ENCODE data around the gene CDC73. TPM values are rescaled to one million over a fixed set of nuclear protein-coding genes. Genes with fewer than 3 reads are reported as not detected.
"Not testable (repeated sequence)": the region's sequence is repeated elsewhere in the genome, so short reads cannot be mapped to it uniquely, and the experiment has no call there.

Gene CDC73
- total RNA-seq, 2 experiments from 2014 or later, result 50.8 to 55.2 TPM

DNA sequence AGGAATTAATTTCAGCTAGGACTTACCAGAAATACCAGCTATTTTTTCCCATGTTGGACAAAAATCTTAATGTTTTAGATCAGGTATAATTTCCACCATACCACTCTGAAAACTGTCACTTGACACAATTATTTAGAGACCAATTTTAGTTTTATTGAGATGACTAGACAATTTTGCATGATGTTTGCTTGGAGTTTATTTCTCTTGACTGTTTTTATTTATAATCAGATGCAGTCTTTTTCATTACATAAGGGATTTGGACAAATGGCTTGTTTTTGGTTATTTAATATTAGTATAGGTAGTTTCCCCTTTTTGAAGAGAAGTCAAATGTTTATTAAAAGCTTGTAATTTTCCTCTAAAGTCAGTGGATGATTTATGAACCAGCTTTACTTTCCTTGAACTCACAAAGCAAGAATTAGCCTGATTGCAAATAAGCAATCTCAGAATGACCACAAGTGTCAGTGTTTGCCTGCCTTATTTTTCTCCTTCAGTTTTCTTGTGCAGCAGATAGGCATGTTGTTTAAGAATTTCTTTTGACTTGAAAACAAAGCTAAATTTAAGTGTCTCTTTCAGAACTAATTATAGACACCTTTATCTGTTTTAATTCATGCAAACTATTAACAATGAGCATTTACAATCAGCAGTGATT, 68.4 kb downstream of the CDC73 start:
- Mint-ChIP-seq H3K9me3 (peaks cover 4% of the 10 kb centered on the region), H3K27me3 (no peaks in the 10 kb centered on the region), H3K4me1 (peaks cover 17% of the 10 kb centered on the region), H3K36me3 (peaks cover 33% of the 10 kb centered on the region), H3K4me3 (no peak overlapping the region), H3K27ac (no peak overlapping the region)
- no peak for ATAC-seq (ENCODE audit: low read depth)
- no peak for DNase-seq
- POLR2A ChIA-PET, result no interaction called here

DNA sequence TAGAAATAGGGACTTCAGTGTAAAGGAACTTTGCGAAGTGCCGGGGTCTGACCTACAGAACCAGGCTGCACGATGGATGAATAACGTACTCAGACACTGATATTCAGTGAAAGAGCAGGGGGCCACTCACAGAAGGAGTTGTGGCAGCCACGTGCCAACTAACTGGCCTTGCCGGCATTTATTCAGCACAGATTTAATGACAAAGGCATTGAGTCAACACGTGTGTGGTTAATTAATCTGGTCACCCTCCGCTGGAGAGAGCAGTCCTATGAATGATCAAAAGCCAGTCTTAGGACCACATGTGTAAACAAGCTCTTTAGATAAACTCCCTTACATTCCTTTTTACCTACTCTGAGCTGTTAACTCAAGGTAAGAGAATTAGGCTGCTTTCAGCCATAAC, 70.8 kb downstream of the CDC73 start:
- ATAC-seq (ENCODE audit: low read depth) (no peak), DNase-seq (no peak)
- POLR2A ChIA-PET, result no interaction called here
- Mint-ChIP-seq H3K27me3 (no peaks in the 10 kb centered on the region), H3K4me1 (peaks cover 11% of the 10 kb centered on the region), H3K4me3 (no peak overlapping the region), H3K36me3 (peaks cover 45% of the 10 kb centered on the region), H3K9me3 (peaks cover 6% of the 10 kb centered on the region), H3K27ac (no peak overlapping the region)

DNA sequence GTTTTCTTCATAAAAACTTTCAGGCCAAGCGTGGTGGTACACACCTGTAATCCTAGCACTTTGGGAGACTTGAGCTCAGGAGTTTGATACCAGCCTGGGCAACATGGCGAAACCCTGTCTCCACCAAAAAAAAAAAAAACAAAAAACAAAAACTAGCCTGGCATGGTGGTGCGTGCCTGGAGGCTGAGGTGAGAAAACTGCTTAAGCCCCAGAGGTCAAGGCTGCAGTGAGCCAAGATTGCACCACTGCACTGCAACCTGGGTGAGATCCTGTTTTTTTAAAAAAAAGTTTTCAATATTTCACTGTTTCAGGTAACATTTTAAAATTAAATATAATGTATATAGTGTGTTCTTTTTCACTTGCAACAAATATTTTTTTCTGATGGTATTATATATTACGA, 78.1 kb downstream of the CDC73 start:
- Mint-ChIP-seq H3K4me3 (no peak overlapping the region), H3K4me1 (peaks cover 7% of the 10 kb centered on the region), H3K36me3 (peaks cover 34% of the 10 kb centered on the region), H3K27me3 (no peaks in the 10 kb centered on the region), H3K9me3 (peaks cover 3% of the 10 kb centered on the region), H3K27ac (no peak overlapping the region)
- no peak for ATAC-seq (ENCODE audit: low read depth)
- POLR2A ChIA-PET, result no interaction called here
- no peak for DNase-seq

GRCh38 chr1:193201021-193201420, 79.2 kb downstream of the CDC73 start:
- H3K27me3 Mint-ChIP-seq, result no peaks in the 10 kb centered on the region
- peaks cover 36% of the 10 kb centered on the region for H3K36me3 Mint-ChIP-seq
- H3K27ac Mint-ChIP-seq, result no peak overlapping the region
- H3K4me1 Mint-ChIP-seq, result peaks cover 4% of the 10 kb centered on the region
- peaks cover 6% of the 10 kb centered on the region for H3K9me3 Mint-ChIP-seq
- no peak overlapping the region for H3K4me3 Mint-ChIP-seq
- POLR2A ChIA-PET, result no interaction called here
- DNase-seq, result no peak
- ATAC-seq (ENCODE audit: low read depth), result no peak

DNA sequence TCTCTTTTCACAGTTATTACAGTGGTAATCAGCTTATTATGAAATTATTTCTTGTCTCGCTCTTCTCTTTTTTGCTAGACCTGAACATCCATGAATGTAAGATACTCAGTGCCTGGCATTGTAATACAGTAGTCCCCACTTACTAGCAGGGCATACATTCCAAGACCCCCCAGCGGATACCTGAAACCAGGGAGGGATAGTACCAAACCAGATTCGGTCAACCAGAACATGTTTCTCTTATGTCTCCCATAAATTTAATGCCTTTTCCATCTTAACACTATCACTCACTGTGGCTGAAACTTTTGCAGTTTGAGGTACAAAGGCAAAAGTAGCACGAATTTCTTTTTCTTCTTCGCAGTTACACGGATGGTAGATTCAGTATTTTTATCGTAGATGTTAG, 89.2 kb downstream of the CDC73 start:
- DNase-seq, result no peak
- Mint-ChIP-seq H3K27me3 (no peaks in the 10 kb centered on the region), H3K4me3 (no peak overlapping the region), H3K9me3 (peaks cover 12% of the 10 kb centered on the region), H3K27ac (no peak overlapping the region), H3K36me3 (peaks cover 72% of the 10 kb centered on the region), H3K4me1 (peaks cover 13% of the 10 kb centered on the region)
- no peak for ATAC-seq (ENCODE audit: low read depth)
- POLR2A ChIA-PET, result no interaction called here

- Mint-ChIP-seq H3K36me3 (peaks cover 72% of the 10 kb centered on the region), H3K9me3 (peaks cover 15% of the 10 kb centered on the region), H3K4me3 (no peak overlapping the region), H3K27ac (no peak overlapping the region), H3K27me3 (no peaks in the 10 kb centered on the region), H3K4me1 (peaks cover 13% of the 10 kb centered on the region)
- POLR2A ChIA-PET, result no interaction called here
- DNase-seq (no peak), ATAC-seq (ENCODE audit: low read depth) (peak; percentile 39)
Observed at GRCh38 chr1:193211539-193211938, 89.7 kb downstream of the CDC73 start.

DNA sequence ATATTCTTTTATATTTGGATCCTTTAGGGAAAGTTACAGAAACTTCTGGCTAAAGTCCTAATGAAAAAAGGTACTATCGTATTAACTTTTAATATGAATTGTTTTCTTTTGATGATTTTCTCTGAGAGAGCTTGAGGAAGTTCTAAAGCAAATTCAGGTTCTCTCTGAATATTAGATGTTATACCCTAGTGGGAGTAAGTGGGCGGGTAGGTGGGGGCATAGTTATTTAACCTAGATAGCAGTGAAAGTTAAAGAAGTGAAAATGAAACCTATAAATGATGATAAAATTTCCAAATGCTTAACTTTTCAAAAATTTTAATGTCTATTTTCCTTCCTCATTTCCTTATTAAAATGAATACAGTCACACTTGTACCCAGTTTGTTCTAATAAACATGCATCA, 90.8 kb downstream of the CDC73 start:
- POLR2A ChIA-PET, result no interaction called here
- ATAC-seq (ENCODE audit: low read depth) (no peak), DNase-seq (no peak)
- Mint-ChIP-seq H3K4me3 (no peak overlapping the region), H3K9me3 (peaks cover 9% of the 10 kb centered on the region), H3K27me3 (no peaks in the 10 kb centered on the region), H3K36me3 (peaks cover 69% of the 10 kb centered on the region), H3K27ac (no peak overlapping the region), H3K4me1 (peaks cover 13% of the 10 kb centered on the region)

DNA sequence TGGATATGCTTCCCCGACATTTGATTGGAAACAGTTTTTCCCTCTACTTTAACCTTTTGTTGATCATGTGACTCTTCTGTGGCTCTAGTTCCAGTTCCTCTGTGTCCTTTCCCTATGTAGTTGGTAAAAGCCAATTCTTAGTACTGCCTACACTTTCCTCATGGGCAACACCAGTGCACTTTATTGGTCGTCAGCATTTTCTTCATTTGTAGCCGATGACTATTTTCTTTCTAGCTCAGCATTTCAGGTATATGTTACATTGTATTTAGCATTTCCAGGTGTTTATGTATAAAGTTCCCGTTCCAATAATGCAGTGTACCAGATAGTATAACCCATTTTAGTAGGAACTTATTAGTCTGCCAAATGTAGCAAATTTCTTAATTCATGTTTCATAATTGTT, 92.2 kb downstream of the CDC73 start:
- DNase-seq (no peak), ATAC-seq (ENCODE audit: low read depth) (no peak)
- Mint-ChIP-seq H3K4me1 (peaks cover 13% of the 10 kb centered on the region), H3K27me3 (no peaks in the 10 kb centered on the region), H3K36me3 (peaks cover 65% of the 10 kb centered on the region), H3K4me3 (no peak overlapping the region), H3K27ac (no peak overlapping the region), H3K9me3 (peaks cover 7% of the 10 kb centered on the region)
- POLR2A ChIA-PET, result no interaction called here

GRCh38 chr1:193216920-193217319, 95.1 kb downstream of the CDC73 start:
- no peak overlapping the region for H3K27ac Mint-ChIP-seq
- H3K4me3 Mint-ChIP-seq, result no peak overlapping the region
- peaks cover 51% of the 10 kb centered on the region for H3K36me3 Mint-ChIP-seq
- H3K27me3 Mint-ChIP-seq, result no peaks in the 10 kb centered on the region
- DNase-seq (no peak), ATAC-seq (ENCODE audit: low read depth) (no peak)
- peaks cover 1% of the 10 kb centered on the region for H3K4me1 Mint-ChIP-seq
- POLR2A ChIA-PET, result no interaction called here
- H3K9me3 Mint-ChIP-seq, result peaks cover 10% of the 10 kb centered on the region

DNA sequence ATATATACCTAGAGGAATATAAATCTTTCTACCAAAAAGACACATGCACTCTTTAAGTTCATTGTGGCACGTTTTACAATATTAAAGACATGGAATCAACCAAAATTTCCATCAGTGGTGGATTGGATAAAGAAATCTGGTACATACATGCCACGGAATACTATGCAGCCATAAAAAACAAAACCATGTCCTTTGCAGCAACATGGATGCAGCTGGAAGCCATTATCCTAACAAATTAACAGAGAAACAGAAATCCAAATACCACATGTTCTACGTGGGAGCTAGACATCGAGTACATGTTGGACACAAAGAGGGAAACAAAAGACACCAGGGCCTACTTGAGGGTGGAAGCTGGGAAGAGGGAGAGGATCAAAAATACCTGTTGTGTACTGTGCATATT, 97.6 kb downstream of the CDC73 start:
- Mint-ChIP-seq H3K4me3 (no peak overlapping the region), H3K9me3 (peaks cover 7% of the 10 kb centered on the region), H3K4me1 (peaks cover 1% of the 10 kb centered on the region), H3K27me3 (no peaks in the 10 kb centered on the region), H3K36me3 (peaks cover 42% of the 10 kb centered on the region), H3K27ac (peak overlapping the region; percentile 37)
- POLR2A ChIA-PET, result no interaction called here
- DNase-seq (no peak), ATAC-seq (ENCODE audit: low read depth) (no peak)

DNA sequence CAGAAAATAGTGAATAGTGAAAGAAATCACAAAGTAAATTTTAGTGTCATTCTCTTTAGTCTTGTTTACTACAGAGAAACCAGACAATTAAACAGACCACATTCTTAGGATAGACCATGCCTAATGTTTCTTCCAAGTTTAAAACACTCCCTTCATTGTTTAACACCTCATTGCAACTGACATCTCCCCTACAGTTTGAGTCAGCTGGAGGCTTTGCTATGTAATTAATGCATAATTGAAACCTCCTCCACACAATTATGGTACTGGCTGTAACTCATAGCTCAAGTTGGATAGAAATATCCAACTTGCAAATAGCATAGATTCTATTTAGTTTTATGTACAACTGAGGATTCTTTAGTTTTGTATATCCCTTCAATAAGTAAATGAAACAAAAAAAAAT, 99.8 kb downstream of the CDC73 start:
- ATAC-seq (ENCODE audit: low read depth), result no peak
- Mint-ChIP-seq H3K4me3 (no peak overlapping the region), H3K27me3 (no peaks in the 10 kb centered on the region), H3K4me1 (peaks cover 1% of the 10 kb centered on the region), H3K9me3 (peaks cover 7% of the 10 kb centered on the region), H3K27ac (no peak overlapping the region), H3K36me3 (peaks cover 45% of the 10 kb centered on the region)
- POLR2A ChIA-PET, result no interaction called here
- DNase-seq, result no peak

DNA sequence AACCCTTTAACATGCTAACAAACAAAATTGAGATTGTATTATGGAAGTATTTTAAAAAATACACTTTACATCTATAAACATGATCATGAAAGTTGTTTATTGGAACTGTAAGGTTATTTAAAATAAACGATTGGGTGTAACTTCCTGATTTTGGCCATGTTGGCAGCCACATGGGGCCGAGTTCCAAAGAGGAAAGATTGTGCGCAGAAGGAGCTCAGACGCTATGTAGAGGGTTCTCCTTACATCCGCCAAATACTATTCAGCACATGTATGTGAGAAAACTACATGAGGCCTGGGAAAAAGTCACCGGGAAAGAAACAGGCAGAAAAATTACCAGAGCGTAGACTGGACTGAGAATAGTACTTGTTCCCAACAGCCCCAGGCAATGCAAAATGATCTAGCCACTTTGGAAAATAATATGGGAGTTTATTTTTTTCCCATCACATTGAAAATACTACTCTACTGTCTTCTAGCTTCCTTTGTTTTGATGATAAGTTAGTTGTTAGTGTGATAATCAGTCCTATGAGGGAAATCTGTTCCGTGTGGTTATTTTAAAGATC, 100.3 kb downstream of the CDC73 start:
- Mint-ChIP-seq H3K4me3 (no peak overlapping the region), H3K27ac (no peak overlapping the region), H3K27me3 (no peaks in the 10 kb centered on the region), H3K36me3 (peaks cover 45% of the 10 kb centered on the region), H3K4me1 (peaks cover 1% of the 10 kb centered on the region), H3K9me3 (peaks cover 7% of the 10 kb centered on the region)
- POLR2A ChIA-PET, result no interaction called here
- ATAC-seq (ENCODE audit: low read depth), result no peak
- DNase-seq, result no peak

GRCh38 chr1:193229136-193229535, 107.3 kb downstream of the CDC73 start:
- DNase-seq, result no peak
- H3K4me1 Mint-ChIP-seq, result no peaks in the 10 kb centered on the region
- ATAC-seq (ENCODE audit: low read depth), result no peak

DNA sequence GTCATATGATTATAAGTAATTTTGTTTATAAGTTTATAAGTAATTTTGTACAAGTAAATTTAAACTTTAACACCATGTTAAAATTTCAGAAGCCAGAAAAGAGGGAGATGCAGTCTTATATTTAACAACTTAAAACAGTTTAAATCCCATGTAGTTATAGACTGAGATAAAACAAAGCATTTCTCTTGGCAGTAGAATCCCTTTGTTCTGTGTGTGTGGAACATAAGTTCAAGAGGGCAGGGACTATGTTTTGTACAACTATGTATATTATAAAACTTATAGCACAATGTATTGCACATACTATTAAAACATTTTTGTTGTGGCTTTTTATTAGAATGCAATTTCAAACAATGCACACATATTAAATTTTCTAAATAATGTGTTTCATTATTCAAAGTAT, 109.3 kb downstream of the CDC73 start:
- H3K27me3 Mint-ChIP-seq; H3K9me3 Mint-ChIP-seq; ATAC-seq (ENCODE audit: low read depth); DNase-seq; POLR2A ChIA-PET; H3K4me3 Mint-ChIP-seq; H3K27ac Mint-ChIP-seq; H3K4me1 Mint-ChIP-seq: not testable (repeated sequence)
- peaks cover 39% of the 10 kb centered on the region for H3K36me3 Mint-ChIP-seq

More at GRCh38 chr1:193229136-193229535, 107.3 kb downstream of the CDC73 start:
- Mint-ChIP-seq H3K27ac (no peak overlapping the region), H3K27me3 (no peaks in the 10 kb centered on the region), H3K4me3 (no peak overlapping the region), H3K36me3 (peaks cover 41% of the 10 kb centered on the region), H3K9me3 (peaks cover 5% of the 10 kb centered on the region)
- POLR2A ChIA-PET, result no interaction called here
